B cell (primary cell): ENCODE results near the gene WASF3.

Source experiments
- EZH2 ChIP-seq: IDR thresholded peaks from 2 replicates; pipeline ENCODE4 v1.6.1; 2012; ENCODE audit warnings: borderline replicate concordance, low read depth, mild to moderate bottlenecking, moderate library complexity, low read length; ENCODE audit not compliant: insufficient read depth, poor library complexity, severe bottlenecking
- TF ChIP-seq, protein P1 (sequence below): fragments of 200-600 bp; IDR thresholded peaks from one replicate; pipeline ENCODE4 v1.8.0; 2022; ENCODE audit warnings: antibody characterized with exemption, mild to moderate bottlenecking

DNA sequence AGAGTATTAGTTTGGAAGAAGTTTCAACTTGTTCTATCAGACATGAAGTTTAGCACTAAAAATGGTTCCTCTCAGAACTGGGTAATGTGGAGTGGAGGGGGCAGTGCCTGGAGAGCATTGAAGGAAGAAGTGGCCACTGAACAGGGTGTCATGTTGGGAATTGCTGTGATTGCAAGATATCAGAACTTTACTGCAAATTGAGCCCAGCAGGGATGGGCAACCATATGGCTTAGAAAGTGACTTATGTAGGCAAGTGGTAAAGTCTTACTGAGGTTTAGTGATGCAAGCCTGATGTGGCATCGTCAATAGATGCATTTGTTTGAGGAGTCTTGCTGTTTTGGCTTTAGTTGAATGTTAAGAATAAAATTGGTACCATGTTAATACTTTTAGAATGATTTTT is 31.7 kb downstream of the WASF3 start:
- TF ChIP-seq, protein P1, sequence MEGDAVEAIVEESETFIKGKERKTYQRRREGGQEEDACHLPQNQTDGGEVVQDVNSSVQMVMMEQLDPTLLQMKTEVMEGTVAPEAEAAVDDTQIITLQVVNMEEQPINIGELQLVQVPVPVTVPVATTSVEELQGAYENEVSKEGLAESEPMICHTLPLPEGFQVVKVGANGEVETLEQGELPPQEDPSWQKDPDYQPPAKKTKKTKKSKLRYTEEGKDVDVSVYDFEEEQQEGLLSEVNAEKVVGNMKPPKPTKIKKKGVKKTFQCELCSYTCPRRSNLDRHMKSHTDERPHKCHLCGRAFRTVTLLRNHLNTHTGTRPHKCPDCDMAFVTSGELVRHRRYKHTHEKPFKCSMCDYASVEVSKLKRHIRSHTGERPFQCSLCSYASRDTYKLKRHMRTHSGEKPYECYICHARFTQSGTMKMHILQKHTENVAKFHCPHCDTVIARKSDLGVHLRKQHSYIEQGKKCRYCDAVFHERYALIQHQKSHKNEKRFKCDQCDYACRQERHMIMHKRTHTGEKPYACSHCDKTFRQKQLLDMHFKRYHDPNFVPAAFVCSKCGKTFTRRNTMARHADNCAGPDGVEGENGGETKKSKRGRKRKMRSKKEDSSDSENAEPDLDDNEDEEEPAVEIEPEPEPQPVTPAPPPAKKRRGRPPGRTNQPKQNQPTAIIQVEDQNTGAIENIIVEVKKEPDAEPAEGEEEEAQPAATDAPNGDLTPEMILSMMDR: no peak
- no peak for TF ChIP-seq EZH2
